ENCODE measurements around the gene PACS1. TPM values are rescaled to one million over a fixed set of nuclear protein-coding genes. Genes with fewer than 3 reads are reported as not detected.

PACS1 gene
- total RNA-seq, 2 experiments from 2014 or later = 179 to 183 TPM

- intact Hi-C loops (cut with DNase I, micrococcal nuclease) = no loop called here
- Mint-ChIP-seq H3K36me3 (ENCODE audit: low read depth) (peaks cover 87% of the 10 kb centered on the region), H3K4me3 (no peak overlapping the region), H3K4me1 (ENCODE audit: low read depth) (peaks cover 6% of the 10 kb centered on the region), H3K27me3 (no peaks in the 10 kb centered on the region), H3K27ac (no peak overlapping the region), H3K9me3 (no peaks in the 10 kb centered on the region)
- Histone ChIP-seq H3K4me1 (ENCODE audit: insufficient read depth, low read length) (no peaks in the 10 kb centered on the region), H3K9me3 (ENCODE audit: control insufficient read depth in 1 of 2, insufficient read depth in 1 of 2, low read length in 2 of 2) (no peaks in the 10 kb centered on the region), H3K27me3 (ENCODE audit: control insufficient read depth in 1 of 2, insufficient read depth in 2 of 2, low read length in 2 of 2) (no peaks in the 10 kb centered on the region), H3K36me3 (ENCODE audit: insufficient read depth, low read length) (peaks cover 82% of the 10 kb centered on the region), H3K27ac (ENCODE audit: low read depth in 1 of 2, low read length in 2 of 2) (no peak overlapping the region), H3K4me3 (ENCODE audit: low read length) (no peak overlapping the region)
- DNase-seq (no peak), ATAC-seq (ENCODE audit: poor library complexity) (no peak)
- ChIA-PET CTCF (interaction anchor here (2.2 kb wide), 1 partner anchor 20 kb away, joined by 7 read pairs; no protein-coding TSS in a partner anchor), POLR2A (interaction anchor here (1.3 kb wide), 1 partner anchor 47 kb away, joined by 5 read pairs; no protein-coding TSS in a partner anchor)
- no peak for TF ChIP-seq CTCF (IDR thresholded peaks at IDR 0.05)
These were observed 172.2 kb downstream of the PACS1 start for GRCh38 chr11:66242095-66242765.

- Mint-ChIP-seq H3K9me3 (no peaks in the 10 kb centered on the region), H3K4me3 (no peak overlapping the region), H3K27ac (peak overlapping the region; percentile 61), H3K4me1 (ENCODE audit: low read depth) (peaks cover 6% of the 10 kb centered on the region), H3K36me3 (ENCODE audit: low read depth) (peaks cover 80% of the 10 kb centered on the region), H3K27me3 (no peaks in the 10 kb centered on the region)
- Histone ChIP-seq H3K27me3 (ENCODE audit: control insufficient read depth in 1 of 2, insufficient read depth in 2 of 2, low read length in 2 of 2) (no peaks in the 10 kb centered on the region), H3K4me3 (ENCODE audit: low read length) (no peak overlapping the region), H3K9me3 (ENCODE audit: control insufficient read depth in 1 of 2, insufficient read depth in 1 of 2, low read length in 2 of 2) (no peaks in the 10 kb centered on the region), H3K36me3 (ENCODE audit: insufficient read depth, low read length) (peaks cover 72% of the 10 kb centered on the region), H3K4me1 (ENCODE audit: insufficient read depth, low read length) (no peaks in the 10 kb centered on the region), H3K27ac (ENCODE audit: low read depth in 1 of 2, low read length in 2 of 2) (no peak overlapping the region)
- POLR2A ChIA-PET = interaction anchor here (1.3 kb wide), 1 partner anchor 12 kb away, joined by 3 read pairs; no protein-coding TSS in a partner anchor
- intact Hi-C loops (cut with DNase I, micrococcal nuclease) = no loop called here
- CTCF ChIA-PET = no interaction called here
- no peak for TF ChIP-seq CTCF (IDR thresholded peaks at IDR 0.05)
- DNase-seq (no peak), ATAC-seq (ENCODE audit: poor library complexity) (no peak)
These were observed 173.9 kb downstream of the PACS1 start for GRCh38 chr11:66243782-66244535.

GRCh38 chr11:66247295-66247694, 177.2 kb downstream of the PACS1 start:
- DNase-seq (no peak), ATAC-seq (ENCODE audit: poor library complexity) (no peak)
- Histone ChIP-seq H3K4me3 (ENCODE audit: low read length) (no peak overlapping the region), H3K36me3 (ENCODE audit: insufficient read depth, low read length) (peaks cover 51% of the 10 kb centered on the region), H3K27ac (ENCODE audit: low read depth in 1 of 2, low read length in 2 of 2) (no peak overlapping the region), H3K4me1 (ENCODE audit: insufficient read depth, low read length) (no peaks in the 10 kb centered on the region), H3K9me3 (ENCODE audit: control insufficient read depth in 1 of 2, insufficient read depth in 1 of 2, low read length in 2 of 2) (no peaks in the 10 kb centered on the region), H3K27me3 (ENCODE audit: control insufficient read depth in 1 of 2, insufficient read depth in 2 of 2, low read length in 2 of 2) (no peaks in the 10 kb centered on the region)
- Mint-ChIP-seq H3K27me3 (no peaks in the 10 kb centered on the region), H3K36me3 (ENCODE audit: low read depth) (peaks cover 64% of the 10 kb centered on the region), H3K27ac (peak overlapping the region; percentile 19), H3K4me1 (ENCODE audit: low read depth) (peaks cover 6% of the 10 kb centered on the region), H3K9me3 (no peaks in the 10 kb centered on the region), H3K4me3 (no peak overlapping the region)
- ChIA-PET CTCF (no interaction called here), POLR2A (interaction anchor here (1.1 kb wide), 1 partner anchor 10 kb away, joined by 4 read pairs; no protein-coding TSS in a partner anchor)
- intact Hi-C loops (cut with DNase I, micrococcal nuclease) = no loop called here
- no peak for TF ChIP-seq CTCF (IDR thresholded peaks at IDR 0.05)

Data from CD4-positive, alpha-beta T cell (primary cell).